Adrenal gland (tissue), 12 donors: ENCODE measurements around the gene SPTBN4. TPM values are rescaled to one million over a fixed set of nuclear protein-coding genes. Genes with fewer than 3 reads are reported as not detected.

ENCODE experiments used
- DNase-seq, 7 donors: peaks; one replicate each; pipeline ENCODE4 v3.0.0-alpha.2; 2019 to 2020
- H3K27ac ChIP-seq, 5 donors: fragments of 200-600 bp; sonication (generic) in 4 of 5; 1 replicate in 3 of 5; 2 replicates in 2 of 5; pipeline versions ENCODE4 v1.5.1 to v1.8.0; 2016 to 2020; ENCODE audit warnings: mild to moderate bottlenecking in 1 of 5
- H3K27me3 ChIP-seq: fragments of 200-600 bp; 2 replicates; pipeline ENCODE4 v1.8.0; 2021
- H3K36me3 ChIP-seq, 2 donors: fragments of 200-600 bp; replicated peaks in 1 of 2; 1 replicate in 1 of 2; 2 replicates in 1 of 2; pipeline versions ENCODE4 v1.5.1 to v1.8.0; 2018 to 2022
- H3K4me1 ChIP-seq, 2 donors: fragments of 200-600 bp; replicated peaks in 1 of 2; 1 replicate in 1 of 2; 2 replicates in 1 of 2; pipeline versions ENCODE4 v1.5.1 to v1.8.0; 2018 to 2021
- H3K4me3 ChIP-seq, 4 donors: fragments of 200-600 bp; sonication (generic) in 3 of 4; one replicate each; pipeline ENCODE4 v1.5.1; 2016 to 2018
- H3K9me3 ChIP-seq, 3 donors: fragments of 200-600 bp; sonication (generic) in 1 of 3; replicated peaks in 1 of 3; 1 replicate in 2 of 3; 2 replicates in 1 of 3; pipeline versions ENCODE4 v1.5.1 to v1.8.0; 2016 to 2021
- POLR2A ChIP-seq, 2 donors: fragments of 450-650 bp; IDR thresholded peaks; one replicate each; pipeline ENCODE4 v1.6.1; 2017; ENCODE audit warnings: antibody characterized with exemption in 2 of 2, mild to moderate bottlenecking in 2 of 2, moderate library complexity in 1 of 2
- WGBS, 4 donors: extraction: QIAGEN DNeasy Blood & Tissue Kit in 2 of 4; methylation state at CpG; one replicate each; pipeline versions ENCODE4 v1.1.5 to v1.1.7; 2013 to 2017; 5-methylcytosine and 5-hydroxymethylcytosine counted together
- intact Hi-C, 2 donors: fragments of 100-400 bp; cut with DNase I; formaldehyde crosslinking; loops; one replicate each; pipeline versions ENCODE4 v1.14.1 to v1.15.0; 2022 to 2023
- polyA plus RNA-seq, 3 donors: library from polyadenylated mRNA; stranded (reverse); fragments of 200-250 nt in 2 of 3; fragments of 350-450 nt in 1 of 3; fragmentation: Illumina TruSeq in 1 of 3; extraction: RNeasy Lipid Tissue Mini Kit (QIAGEN cat#74804) in 1 of 3; gene quantifications; one replicate each; pipeline ENCODE4 v1.2.3, GENCODE V29; 2013 to 2014
- total RNA-seq, 9 donors: library from RNA; depleted of rRNA in 4 of 9; stranded (reverse); fragments of >200 nt in 4 of 9; fragments of 120-200 nt in 1 of 9; fragmentation: NEBNext Ultra II Directional in 1 of 9; extraction: Animal tissue kit (Norgen Biotek cat#: 25700) in 1 of 9; gene quantifications; one replicate each; pipeline versions ENCODE4 v1.1.0 to v1.2.4, GENCODE V29; 2013 to 2023
- TF ChIP-seq, protein P1 (sequence below), 6 experiments: fragments of 450-650 bp in 4 of 6; fragments of 200-600 bp in 2 of 6; sonication (generic) in 1 of 6; IDR thresholded peaks; 1 replicate in 5 of 6; 2 replicates in 1 of 6; pipeline versions ENCODE4 v1.5.1 to v1.8.0; 2016 to 2021; ENCODE audit warnings: antibody characterized with exemption in 6 of 6, mild to moderate bottlenecking in 2 of 6, moderate library complexity in 1 of 6
- donor health status: healthy with polysubstance abuse.
- donor health status: Bipolar disorder and iron deficiency.
- donor health status: DM: yes; HTN: yes; CAD: no.
- donor health status: DM: no; HTN: no; CAD: no.
- donor health status: DM: no; HTN: no; CAD: no.
- donor health status: DM: yes; HTN: yes; CAD: no.

Gene SPTBN4
- total and polyA plus RNA-seq, 12 donors, result 0.91 to 46.7 (median 3.3) TPM

GRCh38 chr19:40523322-40524047 lies 56.7 kb downstream of the SPTBN4 start:
- Histone ChIP-seq H3K27ac (no peak overlapping the region), H3K27me3 (no peaks in the 10 kb centered on the region), H3K9me3 (no peaks in the 10 kb centered on the region), H3K36me3 (no peaks in the 10 kb centered on the region), H3K4me1 (peaks cover 0 to 6% of the 10 kb centered on the region in 2 donors), H3K4me3 (no peak overlapping the region)
- 42 to 59% (median 49%) methylated on average over 12 to 17 of the region's 17 CpGs for WGBS, 4 donors
- TF ChIP-seq, protein P1, sequence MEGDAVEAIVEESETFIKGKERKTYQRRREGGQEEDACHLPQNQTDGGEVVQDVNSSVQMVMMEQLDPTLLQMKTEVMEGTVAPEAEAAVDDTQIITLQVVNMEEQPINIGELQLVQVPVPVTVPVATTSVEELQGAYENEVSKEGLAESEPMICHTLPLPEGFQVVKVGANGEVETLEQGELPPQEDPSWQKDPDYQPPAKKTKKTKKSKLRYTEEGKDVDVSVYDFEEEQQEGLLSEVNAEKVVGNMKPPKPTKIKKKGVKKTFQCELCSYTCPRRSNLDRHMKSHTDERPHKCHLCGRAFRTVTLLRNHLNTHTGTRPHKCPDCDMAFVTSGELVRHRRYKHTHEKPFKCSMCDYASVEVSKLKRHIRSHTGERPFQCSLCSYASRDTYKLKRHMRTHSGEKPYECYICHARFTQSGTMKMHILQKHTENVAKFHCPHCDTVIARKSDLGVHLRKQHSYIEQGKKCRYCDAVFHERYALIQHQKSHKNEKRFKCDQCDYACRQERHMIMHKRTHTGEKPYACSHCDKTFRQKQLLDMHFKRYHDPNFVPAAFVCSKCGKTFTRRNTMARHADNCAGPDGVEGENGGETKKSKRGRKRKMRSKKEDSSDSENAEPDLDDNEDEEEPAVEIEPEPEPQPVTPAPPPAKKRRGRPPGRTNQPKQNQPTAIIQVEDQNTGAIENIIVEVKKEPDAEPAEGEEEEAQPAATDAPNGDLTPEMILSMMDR (IDR thresholded peaks at IDR 0.05), result peak; percentile 54 to 85 (median 72)
- no peak for TF ChIP-seq POLR2A (IDR thresholded peaks at IDR 0.05)
- intact Hi-C loops, result no loop called here
- DNase-seq, result peak; percentile 69 to 91 (median 90)

- Histone ChIP-seq H3K27ac (no peak overlapping the region), H3K4me1 (peaks cover 0 to 6% of the 10 kb centered on the region in 2 donors), H3K9me3 (no peaks in the 10 kb centered on the region), H3K27me3 (no peaks in the 10 kb centered on the region), H3K36me3 (no peaks in the 10 kb centered on the region), H3K4me3 (no peak overlapping the region)
- intact Hi-C loops, result no loop called here
- TF ChIP-seq, protein P1 (IDR thresholded peaks at IDR 0.05), result no peak
- no peak for TF ChIP-seq POLR2A (IDR thresholded peaks at IDR 0.05)
- DNase-seq, result no peak
- WGBS, 4 donors, result 67 to 76% (median 72%) methylated on average over 5 of the region's 5 CpGs
These were observed 57.3 kb downstream of the SPTBN4 start for GRCh38 chr19:40524133-40524549.

DNA sequence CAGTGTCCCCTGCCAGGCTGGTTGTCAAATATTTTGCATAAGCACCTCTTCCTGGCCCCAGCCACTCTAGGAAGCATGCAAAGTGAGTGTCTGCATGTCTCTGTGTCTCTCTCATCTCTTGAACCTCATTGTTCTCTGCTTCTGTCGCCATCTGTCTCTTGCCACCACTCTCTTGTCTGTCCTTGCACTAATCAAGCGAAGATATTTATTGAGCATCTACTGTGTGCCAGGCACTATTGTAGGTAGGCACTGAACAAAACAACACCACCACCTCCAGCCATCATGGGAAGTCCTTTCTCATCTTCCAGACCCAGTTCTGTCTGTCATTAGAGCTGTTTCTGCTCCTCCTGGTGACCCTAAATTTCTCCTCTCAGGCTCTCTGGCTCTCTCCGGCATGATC lies 57.9 kb downstream of the SPTBN4 start:
- Histone ChIP-seq H3K4me1 (peaks cover 0 to 5% of the 10 kb centered on the region in 2 donors), H3K27me3 (no peaks in the 10 kb centered on the region), H3K9me3 (no peaks in the 10 kb centered on the region), H3K4me3 (no peak overlapping the region), H3K27ac (no peak overlapping the region), H3K36me3 (no peaks in the 10 kb centered on the region)
- DNase-seq, result no peak
- TF ChIP-seq, protein P1 (IDR thresholded peaks at IDR 0.05), result no peak
- TF ChIP-seq POLR2A (IDR thresholded peaks at IDR 0.05), result no peak
- 90 to 94% (median 91%) methylated on average over 3 of the region's 3 CpGs for WGBS, 4 donors
- intact Hi-C loops, result no loop called here

GRCh38 chr19:40525234-40526051 lies 58.6 kb downstream of the SPTBN4 start:
- intact Hi-C loops, result no loop called here
- DNase-seq, result no peak
- Histone ChIP-seq H3K27ac (no peak overlapping the region), H3K27me3 (no peaks in the 10 kb centered on the region), H3K4me3 (no peak overlapping the region), H3K36me3 (no peaks in the 10 kb centered on the region), H3K9me3 (no peaks in the 10 kb centered on the region), H3K4me1 (peaks cover 0 to 8% of the 10 kb centered on the region in 2 donors)
- no peak for TF ChIP-seq POLR2A (IDR thresholded peaks at IDR 0.05)
- TF ChIP-seq, protein P1 (IDR thresholded peaks at IDR 0.05), result no peak
- 30 to 42% (median 39%) methylated on average over 11 to 12 of the region's 12 CpGs for WGBS, 4 donors
